GM18519 (cell line): ENCODE results near the gene POU5F1.
A peak's percentile ranks its signal among the peaks of the same experiment; 100 is the strongest.
"Not testable (repeated sequence)": the region's sequence is repeated elsewhere in the genome, so short reads cannot be mapped to it uniquely, and the experiment has no call there.

ENCODE experiments used
- ATAC-seq: cut with Tn5 transposase; IDR thresholded peaks from one replicate; pipeline ENCODE4 v1.9.1; 2021; ENCODE audit warnings: mild to moderate bottlenecking, moderate library complexity; ENCODE audit not compliant: unreplicated experiment, low FRiP score

Gene POU5F1

DNA sequence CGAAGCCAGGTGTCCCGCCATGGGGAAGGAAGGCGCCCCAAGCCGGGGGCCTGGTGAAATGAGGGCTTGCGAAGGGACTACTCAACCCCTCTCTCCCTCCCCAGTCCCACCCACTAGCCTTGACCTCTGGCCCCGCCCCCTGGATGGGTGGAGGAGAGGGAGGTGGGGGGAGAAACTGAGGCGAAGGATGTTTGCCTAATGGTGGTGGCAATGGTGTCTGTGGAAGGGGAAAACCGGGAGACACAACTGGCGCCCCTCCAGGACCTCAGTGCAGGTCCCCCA is at the start of gene POU5F1:
TSS of gene POU5F1 (minus strand) at position 83 of the 282 bp plus-strand sequence. CDS start at position 21, 62 bp downstream.
- no peak for ATAC-seq

DNA sequence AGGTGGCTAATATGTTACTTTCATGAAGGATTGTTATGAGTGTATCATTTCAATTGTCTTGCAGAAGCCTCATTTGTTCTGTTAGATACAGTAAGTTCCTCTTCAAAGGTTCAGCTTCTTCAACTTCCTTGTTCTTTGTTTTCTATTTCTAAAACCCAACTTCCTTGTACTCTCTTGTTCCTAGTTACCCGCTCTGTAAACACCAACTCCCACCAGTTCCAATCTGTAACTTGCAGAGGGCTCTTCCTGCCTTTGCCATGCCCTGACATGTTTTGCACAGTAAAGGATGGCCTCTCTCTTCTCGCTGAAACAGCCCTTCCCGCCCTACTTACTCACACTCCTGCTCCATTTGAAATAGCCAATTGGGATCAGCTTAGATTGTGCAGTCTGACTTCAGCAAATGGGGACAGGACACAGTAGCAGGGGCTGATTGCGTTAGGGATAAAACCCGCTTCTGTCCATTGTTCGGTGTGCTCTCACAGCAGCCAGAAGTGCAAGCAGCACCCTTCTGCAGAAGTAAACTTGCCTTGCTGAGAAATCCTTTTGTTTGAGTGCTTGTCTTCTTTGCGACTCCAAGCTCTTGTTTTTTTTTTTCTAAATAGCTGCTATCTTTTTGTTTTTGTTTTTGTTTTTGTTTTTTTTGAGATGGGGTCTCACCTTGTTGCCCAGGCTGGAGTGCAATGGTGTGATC is 45.9 kb upstream of the POU5F1 start:
- no peak for ATAC-seq

DNA sequence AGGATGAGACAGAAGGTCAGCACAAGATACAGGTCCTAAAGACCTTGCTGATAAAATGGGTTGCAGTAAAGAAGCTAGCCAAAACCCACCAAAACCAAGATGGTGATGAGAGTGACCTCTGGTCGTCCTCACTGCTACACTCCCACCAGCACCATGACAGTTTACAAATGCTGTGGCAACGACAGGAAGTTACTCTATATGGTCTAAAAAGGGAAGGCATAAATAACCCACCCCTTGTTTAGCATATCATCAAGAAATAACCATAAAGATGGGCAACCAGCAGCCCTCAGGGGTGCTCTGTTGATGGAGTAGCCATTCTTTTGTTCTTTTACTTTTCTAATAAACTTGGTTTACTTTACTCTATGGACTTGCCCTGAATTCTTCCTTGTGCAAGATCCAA is 44.7 kb upstream of the POU5F1 start:
- ATAC-seq: not testable (repeated sequence)

DNA sequence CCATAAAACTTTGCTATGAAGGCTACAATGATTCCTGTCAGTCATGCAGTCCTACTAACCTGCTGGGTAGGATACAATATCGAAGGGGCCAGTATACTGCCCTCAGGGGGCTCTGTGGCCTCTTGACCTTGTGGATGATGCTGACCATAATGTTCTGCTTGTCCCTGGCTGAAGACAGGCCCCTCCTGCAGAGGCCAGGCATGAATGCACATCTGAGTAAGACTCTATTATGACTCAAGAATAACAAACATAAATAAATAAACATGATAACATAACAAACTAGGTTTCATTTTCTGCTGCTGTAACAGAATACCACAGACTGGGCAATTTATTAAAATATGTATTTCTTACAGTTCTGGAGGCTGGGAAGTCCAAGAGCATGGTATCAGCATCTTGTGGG is 44.0 kb upstream of the POU5F1 start:
- ATAC-seq: no peak

DNA sequence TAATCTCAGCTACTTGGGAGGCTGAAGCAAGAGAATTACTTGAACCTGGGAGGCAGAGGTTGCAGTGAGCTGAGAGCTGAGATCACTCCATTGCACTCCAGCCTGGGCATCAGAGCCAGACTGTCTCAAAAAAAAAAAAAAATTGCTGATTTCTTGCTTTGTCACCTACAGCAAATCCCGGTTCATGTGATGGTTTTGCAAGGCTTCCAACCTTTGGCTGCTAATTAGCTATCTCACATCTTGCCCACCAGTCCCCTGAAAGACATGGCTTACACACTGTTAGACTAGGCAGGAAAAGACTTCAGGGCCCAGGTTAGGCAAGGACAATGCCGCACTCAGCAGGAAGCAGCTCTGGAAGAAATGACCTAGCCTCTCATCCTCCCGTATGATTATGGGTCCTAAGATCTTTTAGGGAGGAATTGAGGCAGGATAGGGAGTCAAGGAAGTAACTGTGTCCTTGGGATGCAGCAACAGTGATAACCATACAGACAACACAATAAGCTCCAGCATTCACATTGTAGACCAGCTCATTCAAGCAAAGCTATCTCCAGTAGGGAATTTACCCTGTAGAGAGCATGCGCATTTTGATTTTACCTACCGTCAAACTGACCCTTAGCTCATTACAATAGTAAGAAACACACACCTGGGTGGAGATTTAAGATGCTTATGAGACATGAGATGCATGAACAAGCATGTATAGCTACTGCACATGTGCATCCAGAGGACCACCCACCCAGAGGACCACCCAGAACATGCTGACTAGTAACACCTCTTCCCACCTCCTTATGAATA is 40.5 kb upstream of the POU5F1 start:
- ATAC-seq: no peak

DNA sequence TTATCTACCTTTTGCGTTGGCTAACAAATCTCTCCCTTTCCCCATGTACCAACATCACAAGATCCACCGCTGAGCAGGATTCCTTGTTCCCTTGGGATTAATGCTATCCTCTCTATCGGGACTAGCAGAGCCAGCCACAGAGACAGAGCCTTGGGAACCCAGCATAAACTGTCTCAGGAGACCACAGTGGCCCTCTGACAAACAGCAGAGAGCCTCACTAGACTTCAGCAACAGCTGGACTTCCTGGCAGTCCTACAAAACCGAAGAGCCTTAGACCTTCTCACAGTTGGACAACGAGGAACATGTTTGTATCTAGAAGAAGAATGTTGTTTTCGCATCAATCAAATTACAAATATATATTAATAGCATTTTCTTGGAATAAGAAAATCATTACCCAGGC is 39.6 kb upstream of the POU5F1 start:
- ATAC-seq: no peak

DNA sequence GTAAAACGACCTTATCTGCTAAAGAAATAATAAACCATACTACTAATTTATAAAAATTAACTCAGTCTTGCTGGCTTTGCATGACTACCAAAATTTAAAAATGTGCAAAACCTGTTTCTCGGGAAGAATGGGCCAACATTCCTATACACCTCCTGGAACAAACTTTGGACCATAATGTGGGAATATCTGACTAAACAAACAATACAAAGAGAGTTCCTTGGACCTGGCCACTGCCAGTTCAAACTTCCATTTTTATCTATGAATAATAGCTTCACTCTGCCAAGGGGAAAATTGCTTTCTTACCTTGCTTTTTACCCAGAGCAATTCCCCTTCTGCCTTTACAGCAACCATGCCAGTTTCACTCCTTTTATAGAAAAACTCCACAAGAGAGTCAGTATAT is 38.7 kb upstream of the POU5F1 start:
- ATAC-seq: no peak

DNA sequence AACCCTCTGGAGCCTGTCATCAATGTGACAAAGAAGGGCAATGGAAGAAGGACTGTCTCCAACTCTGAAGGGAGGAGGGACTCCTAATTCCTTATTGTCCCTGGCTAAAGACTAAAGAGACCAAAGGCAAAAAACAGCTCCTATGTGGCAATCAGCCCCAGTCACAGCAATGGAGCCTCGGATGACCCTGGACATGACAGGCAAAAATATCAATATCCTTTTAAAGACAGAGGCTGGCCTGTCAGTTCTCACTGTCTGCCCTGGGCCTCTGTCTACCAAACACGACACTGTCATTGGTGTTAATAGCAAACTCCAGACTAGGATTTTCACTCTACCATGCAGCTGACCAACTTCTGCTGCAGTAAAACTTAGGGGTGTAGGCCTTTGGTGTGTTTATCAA is 38.0 kb upstream of the POU5F1 start:
- no peak for ATAC-seq

DNA sequence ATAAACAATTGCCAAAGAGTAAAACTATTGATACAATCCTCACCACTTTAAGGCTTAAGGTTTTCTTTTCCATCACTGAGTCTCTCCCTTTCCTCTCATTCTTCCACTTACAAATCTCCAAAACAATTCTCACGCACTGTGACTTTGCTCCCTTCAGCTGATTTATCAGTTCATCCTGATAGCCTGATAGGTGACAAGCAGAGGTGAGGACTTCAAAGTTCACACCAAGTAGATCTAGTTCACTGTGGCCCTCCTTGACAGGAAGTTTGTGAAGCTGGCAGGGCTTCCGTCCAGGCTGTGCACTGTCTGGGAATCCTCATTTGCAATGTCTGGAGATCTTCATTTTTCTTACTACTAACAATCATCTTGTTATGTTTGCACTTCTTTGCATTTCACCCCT is 35.2 kb upstream of the POU5F1 start:
- no peak for ATAC-seq

DNA sequence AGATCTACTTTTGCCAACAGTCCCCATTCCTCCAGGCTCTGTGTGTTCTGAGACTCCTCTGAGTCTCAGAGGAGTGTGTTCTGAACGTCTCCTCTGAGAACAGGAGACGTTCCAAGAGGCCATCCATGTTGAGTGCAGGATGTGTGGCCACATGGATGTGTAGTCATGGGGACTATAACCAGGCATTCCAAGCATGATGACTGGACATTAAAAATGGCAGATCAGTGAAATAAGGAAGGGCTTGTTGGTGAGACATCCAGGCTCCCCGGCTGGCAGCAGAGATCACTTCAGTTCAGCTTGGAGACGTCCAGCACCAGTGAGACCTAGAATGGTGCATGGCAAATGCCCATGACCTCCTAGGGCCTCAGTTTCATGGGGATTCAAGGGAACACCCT is 34.3 kb upstream of the POU5F1 start:
- no peak for ATAC-seq

DNA sequence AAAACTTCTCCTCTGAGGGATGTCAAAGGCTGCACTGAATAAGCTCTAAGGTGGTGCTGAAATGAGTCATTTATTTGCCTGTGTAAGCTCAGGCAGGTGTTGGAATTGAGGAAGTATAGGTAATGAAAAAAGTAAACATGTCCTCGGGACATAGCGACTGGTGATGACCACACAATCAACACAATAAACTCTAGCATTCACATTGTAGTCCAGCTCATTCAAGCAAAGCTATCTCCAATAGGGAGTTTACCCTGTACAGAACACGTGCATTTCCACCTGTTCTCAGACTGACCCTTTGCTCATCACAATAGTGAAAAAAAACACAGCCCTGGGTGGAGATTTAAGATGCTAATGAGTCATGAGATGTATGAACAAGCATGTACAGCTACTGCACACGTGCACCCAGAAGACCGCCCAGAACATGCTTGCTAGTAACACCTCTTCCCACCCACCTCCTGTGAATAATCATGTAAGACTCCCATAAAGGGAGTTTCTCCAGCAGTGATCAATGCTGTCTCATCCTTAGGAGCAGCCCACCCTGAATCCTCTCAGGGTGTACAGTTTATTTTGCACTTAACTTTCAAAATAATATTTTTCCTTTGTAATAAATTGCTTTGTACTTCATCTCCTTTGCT is 33.0 kb upstream of the POU5F1 start:
- ATAC-seq: peak; percentile 43

DNA sequence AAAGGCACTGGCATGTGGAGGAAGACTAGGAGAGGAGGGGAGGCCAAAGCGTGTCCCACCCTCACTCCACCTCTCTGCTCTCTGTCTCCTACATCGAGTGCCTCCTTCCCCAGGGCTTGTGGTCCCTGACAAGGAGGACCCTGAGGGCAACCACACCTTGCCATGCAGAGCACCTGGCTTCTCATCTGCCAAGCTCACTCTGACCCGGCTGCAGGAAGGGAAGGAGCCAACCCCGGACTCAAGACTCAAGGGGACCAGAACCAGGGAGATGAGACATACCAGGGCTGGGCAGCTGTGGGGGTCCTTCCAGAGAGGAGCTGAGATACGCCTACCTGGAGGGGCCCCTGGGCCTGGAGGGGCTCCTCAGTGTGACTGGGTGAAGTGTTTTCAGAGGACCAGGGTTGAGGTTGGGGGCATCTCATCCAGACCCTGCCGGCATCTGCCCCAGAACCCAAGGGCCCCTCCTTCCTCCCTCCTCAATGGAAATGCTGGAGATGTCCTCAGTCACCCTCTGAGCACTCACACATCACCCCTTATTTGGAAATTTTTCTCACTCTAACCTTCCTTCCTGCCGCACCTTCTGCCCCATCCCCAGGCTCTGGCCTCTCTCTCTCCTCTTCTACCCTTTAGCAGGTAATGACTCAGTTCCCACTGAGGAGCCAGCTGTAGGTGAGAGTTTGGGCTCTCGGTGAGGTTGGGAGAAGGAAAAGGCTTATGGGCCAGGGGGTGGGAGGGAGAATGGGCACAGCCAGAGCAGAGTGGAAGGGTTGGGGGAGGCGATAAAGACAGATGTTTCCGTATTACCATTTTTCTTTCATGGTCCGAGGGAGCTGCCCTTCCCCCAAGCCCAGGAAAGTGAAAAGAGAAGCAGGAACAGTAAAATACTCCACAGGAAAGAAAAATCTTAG is 32.0 kb upstream of the POU5F1 start:
- no peak for ATAC-seq

DNA sequence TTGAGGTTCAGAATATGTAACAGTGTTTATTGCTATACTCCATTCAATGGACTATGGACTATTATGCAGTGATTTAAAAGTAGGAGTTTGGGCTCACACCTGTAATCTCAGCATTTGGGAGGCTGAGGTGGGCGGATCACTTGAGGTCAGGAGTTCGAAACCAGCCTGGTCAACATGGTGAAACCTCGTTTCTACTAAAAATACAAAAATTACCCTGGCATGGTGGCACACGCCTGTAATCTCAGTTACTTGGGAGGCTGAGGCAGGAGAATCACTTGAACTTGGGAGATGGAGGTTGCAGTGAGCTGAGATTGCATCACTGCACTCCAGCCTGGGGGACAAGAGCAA is 28.6 kb upstream of the POU5F1 start:
- ATAC-seq: not testable (repeated sequence)

DNA sequence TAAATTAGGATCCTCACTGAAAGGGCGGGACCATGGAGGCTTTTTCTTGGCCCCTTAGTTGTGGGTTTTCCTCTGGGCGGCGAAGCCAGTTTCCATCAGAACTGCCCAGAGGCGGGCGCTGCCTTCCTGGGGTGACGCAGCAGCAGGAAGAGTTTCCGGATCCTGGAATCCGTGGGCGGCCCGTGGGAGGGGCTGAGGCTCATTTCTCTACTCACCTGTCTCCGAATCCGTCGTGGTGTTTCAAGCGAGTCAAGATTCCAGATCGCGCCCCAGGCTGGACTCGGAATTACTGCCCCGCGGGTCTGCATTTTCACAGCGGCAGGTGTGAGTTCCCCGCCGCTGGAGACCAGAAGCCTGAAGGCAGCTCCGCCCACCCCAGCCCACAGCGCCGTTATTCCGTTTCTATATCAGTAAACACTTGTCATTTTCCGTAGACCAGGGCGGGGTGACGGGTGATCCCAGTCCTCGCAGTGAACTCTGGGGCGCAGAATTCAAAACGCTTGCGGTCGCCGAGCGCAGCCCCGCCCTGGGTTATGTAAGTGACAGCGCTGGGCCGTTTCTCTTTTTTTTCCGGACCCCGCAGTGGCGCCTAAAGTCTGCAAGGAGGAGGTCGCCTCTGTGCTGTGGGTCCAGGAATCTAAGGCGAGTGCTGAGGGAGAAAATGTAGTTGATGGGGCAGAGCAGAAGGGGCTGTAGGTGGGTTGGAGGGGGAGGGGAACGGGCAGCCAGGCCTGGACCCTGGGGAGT is 27.2 kb upstream of the POU5F1 start:
- peak; percentile 34 for ATAC-seq

DNA sequence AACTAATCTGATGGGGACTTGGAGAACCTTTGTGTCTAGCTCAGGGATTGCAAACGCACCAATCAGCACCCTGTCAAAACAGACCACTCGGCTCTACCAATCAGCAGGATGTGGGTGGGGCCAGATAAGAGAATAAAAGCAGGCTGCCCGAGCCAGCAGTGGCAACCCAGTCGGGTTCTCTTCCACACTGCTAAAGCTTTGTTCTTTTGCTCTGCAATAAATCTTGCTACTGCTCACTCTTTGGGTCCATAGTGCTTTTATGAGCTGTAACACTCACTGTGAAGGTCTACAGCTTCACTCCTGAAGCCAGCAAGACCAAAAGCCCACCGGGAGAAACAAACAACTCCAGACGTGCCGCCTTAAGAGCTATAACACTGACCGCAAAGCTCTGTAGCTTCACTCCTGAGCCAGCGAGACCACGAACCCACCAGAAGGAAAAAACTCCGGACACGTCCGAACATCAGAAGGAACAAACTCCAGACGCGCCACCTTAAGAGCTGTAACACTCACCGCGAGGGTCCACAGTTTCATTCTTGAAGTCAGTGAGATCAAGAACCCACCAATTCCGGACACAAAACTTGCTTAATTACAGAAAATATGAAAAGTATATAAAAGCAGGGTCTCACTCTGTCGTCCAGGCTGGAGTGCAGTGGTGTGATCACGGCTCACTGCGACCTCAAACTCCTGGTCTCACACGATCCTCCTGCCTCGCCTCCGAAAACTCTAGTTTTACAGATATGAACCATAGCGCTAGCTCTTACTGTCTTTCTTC is 26.0 kb upstream of the POU5F1 start:
- not testable (repeated sequence) for ATAC-seq

DNA sequence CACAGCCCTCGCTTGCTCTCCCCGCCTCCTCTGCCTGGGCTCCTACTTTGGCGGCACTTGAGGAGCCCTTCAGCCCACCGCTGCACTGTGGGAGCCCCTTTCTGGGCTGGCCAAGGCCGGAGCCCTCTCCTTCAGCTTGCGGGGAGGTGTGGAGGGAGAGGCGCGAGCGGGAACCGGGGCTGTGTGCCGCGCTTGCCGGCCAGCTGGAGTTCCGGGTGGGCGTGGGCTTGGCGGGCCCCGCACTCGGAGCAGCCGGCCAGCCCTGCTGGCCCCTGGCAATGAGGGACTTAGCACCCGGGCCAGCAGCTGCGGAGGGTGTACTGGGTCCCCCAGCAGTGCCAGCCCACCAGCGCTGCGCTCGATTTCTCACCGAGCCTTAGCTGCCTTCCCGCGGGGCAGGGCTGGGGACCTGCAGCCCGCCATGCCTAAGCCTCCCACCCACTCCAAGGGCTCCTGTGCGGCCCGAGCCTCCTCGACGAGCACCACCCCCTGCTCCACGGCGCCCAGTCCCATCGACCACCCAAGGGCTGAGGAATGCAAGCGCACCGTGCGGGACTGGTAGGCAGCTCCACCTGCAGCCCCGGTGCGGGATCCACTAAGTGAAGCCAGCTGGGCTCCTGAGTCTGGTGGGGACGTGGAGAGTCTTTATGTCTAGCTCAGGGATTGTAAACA is 25.0 kb upstream of the POU5F1 start:
- not testable (repeated sequence) for ATAC-seq

DNA sequence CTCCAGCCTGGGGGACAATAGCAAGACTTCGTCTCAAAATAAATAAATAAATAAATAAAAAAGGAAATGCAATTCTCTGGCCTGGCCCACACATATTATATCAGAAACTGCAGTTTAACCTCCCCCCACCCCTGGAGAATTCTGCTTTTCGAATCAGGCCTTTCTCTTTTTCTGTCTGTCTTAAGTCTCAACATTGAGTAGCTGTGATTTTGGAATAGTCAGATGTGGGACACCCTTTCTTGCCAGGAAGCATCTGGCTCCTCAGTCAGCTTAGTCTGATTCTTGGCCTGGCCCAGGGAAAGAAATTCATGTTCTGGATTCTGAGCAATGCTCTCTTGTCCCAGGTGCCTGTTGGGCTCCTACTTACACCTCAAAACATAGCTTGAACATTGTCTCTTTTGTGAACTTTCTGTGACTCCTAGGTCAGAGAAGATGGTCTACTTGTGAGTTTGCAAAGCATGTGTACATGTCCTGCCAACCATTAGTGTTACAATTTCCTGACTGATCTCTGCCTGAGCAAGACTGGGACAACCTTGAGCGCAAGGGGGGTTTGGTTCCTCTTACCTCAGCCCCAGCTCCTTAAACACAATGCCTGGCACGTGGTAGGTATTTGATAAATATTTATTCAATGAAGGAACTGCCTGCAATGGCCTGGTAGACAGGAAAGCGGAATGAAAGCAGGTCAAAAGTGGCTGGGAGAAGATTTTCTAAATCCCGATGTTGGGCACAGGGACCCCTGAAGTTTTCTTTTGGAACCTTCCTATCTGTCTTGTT is 23.8 kb upstream of the POU5F1 start:
- ATAC-seq: no peak

DNA sequence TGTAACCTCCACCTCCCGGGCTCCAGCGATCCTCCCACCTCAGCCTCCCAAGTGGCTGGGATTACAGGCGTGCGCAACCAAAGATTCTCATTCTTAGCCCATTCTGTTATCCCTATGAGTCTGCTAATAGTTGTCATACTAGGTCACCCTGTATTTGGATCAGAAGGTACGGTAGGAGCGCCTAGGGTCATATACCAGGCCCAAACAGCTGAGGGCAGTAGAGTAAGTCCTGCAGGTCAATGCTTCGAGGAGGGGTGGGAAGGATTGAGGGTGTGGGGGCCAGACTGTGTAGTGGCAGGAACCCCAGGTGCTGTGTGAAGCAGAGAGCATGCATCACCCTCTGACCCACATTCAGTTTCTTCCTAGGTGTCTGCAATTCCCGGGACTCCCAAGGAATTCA is 22.7 kb upstream of the POU5F1 start:
- no peak for ATAC-seq
